CD4-positive, alpha-beta T cell treated with Interleukin-10 for 1 hour (primary cell): ENCODE data around the gene TPTE.
"Not testable (repeated sequence)": the region's sequence is repeated elsewhere in the genome, so short reads cannot be mapped to it uniquely, and the experiment has no call there.

ENCODE experiments used
- DNase-seq: peaks from one replicate; pipeline ENCODE4 v3.0.0-alpha.2; 2020

The TPTE gene

GRCh38 chr21:10617133-10617752 is 95.9 kb downstream of the TPTE start:
- DNase-seq = not testable (repeated sequence)

- DNase-seq = no peak
Observed at GRCh38 chr21:10627316-10627863, 106.0 kb downstream of the TPTE start.

GRCh38 chr21:10629239-10629638 is 107.9 kb downstream of the TPTE start:
- not testable (repeated sequence) for DNase-seq

DNA sequence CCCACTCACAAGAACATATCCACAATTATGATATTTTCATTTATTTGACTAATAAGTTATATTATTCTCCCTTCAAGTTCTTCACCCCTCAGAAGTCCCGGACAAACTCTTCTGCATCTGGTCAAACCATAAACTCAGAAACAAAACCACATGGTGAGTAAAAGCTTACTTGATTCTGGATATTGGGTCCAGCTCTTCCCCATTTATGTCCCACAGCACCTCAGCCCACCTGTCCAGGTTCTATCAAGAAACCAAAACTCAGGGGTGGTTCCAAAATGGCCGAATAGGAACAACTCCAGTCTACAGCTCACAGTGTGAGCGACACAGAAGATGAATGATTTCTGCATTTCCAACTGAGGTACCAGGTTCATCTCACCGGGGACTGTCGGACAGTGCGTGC is 109.4 kb downstream of the TPTE start:
- not testable (repeated sequence) for DNase-seq

DNA sequence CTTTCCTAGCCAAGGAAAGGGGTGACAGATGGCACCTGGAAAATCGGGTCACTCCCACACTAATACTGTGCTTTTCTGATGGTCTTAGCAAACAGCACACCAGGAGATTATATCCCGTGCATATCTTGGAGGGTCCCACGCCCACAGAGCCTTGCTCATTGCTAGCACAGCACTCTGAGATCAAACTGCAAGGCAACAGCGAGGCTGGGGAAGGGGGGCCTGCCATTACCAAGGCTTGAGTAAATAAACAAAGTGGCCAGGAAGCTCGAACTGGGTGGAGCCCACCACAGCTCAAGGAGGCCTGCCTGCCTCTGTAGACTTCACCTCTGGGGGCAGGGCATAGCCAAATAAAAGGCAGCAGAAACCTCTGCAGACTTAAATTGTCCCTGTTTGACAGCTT is 109.9 kb downstream of the TPTE start:
- DNase-seq = not testable (repeated sequence)

GRCh38 chr21:10638144-10638543 is 116.8 kb downstream of the TPTE start:
- not testable (repeated sequence) for DNase-seq

DNA sequence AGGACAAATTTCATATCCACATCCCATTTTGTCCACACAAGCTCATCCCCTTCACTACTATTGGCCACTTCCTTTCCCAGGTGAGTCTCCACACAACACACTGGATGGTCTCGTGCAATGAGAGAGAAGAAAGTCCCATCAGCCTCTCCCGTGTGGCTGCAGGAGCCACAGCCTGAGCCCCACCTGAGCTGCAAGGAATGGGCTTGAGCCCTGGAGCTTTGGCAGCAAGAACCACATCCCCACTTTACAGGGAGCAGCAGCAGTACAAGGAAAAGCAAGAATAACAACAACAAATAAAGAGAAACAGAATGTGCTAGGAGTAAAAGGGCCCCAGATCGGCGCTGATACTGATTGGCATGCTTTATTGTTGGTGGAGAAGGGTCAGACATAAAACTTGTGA is 117.7 kb downstream of the TPTE start:
- DNase-seq = no peak

DNA sequence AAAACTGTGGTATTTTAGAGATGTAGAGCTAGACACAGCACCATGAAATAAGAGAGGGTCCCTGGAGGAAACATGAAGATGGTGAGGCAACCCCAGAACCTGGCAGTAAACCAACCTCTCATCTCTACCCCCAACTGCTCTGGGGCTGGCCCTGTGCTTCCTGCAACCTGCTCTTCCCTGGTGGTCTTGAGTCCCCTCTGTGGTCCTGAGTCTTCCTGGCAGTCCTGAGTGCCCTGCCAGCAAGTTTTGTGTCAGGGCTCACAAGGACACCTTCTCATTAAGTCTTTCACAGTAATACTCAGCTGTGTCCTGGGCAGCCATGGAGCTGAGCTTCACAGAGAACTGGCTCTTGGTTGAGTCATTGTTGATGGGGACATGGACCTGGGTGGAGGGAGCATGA is 118.4 kb downstream of the TPTE start:
- not testable (repeated sequence) for DNase-seq

DNA sequence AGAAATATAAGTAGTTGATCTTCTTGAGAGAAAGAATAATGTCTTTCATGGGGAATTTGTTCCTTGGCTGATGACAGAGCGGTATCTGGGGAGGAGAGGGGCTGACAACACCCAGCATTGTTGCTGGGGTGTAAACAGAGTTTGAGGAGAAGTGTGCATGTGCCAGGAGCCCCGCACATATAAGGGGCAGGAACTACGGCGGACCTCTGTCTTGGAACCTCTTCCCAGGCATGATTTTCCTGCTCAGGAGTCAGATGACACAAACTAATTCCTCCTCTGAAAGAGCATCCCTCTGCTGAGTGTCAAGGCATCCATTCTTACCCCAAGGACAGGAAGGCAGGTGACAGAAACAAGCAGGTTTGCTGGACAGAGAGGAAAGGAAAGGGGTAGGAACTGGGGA is 119.1 kb downstream of the TPTE start:
- no peak for DNase-seq

GRCh38 chr21:10641107-10641506 is 119.7 kb downstream of the TPTE start:
- no peak for DNase-seq

GRCh38 chr21:10645667-10646066 is 124.3 kb downstream of the TPTE start:
- DNase-seq = not testable (repeated sequence)

DNA sequence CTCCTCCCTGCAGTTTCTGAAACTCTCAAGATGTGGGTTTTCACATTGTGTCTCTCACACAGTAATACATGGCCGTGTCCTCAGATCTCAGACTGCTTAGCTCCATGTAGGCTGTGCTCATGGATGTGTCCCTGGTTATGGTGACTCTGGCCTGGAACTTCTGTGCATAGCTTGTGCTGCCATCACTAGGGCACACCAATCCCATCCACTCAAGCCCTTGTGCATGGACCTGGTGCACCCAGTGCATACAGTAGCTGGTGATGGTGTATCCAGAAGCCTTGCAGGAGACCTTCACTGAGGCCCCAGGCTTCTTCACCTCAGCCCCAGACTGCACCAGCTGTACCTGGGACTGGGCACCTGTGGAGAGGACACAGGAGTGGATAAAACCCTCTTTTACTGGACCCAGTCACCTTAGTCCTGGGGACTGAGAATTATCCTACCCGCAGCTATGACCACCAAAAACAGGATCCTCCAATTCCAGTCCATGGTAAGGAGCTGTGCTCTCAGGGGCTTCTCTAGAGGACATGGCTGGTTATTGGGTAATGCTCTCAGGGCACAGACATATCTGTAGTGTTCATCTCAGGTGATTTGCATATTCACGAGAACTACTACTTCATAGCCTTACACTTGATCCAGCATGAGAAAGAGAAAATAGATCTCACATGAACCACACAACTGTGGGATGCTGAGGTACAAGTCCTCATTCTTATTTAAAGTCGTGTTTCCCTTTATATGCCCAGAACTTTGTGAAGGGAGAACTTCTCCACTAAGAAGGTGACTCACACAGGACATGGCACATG is 128.2 kb downstream of the TPTE start:
- DNase-seq = not testable (repeated sequence)

GRCh38 chr21:10650297-10650696 is 128.9 kb downstream of the TPTE start:
- not testable (repeated sequence) for DNase-seq
